NK-92 treated with Interleukin-12 subunit alpha and Interleukin-12 subunit beta, amount 100 ng/mL, for 24 hours (cell line): ENCODE results near the gene SYK.

ENCODE experiments used
- DNase-seq: peaks from one replicate; lab custom pipeline; 2025; lab: John Stamatoyannopoulos, UW

Gene SYK

GRCh38 chr9:90946982-90947381 is 145.4 kb downstream of the SYK start:
- DNase-seq, result no peak
